Endometrium (tissue), 2 donors: ENCODE results near the gene ITGB1BP2.
"Not testable (repeated sequence)": the region's sequence is repeated elsewhere in the genome, so short reads cannot be mapped to it uniquely, and the experiment has no call there.

Source experiments
- FAIRE-seq: peaks from 2 replicates; lab custom pipeline; 2012; peaks lifted over from hg19 to GRCh38; lab: Jason Lieb, UNC
- donor health status: control.
- donor health status: control.

Gene ITGB1BP2

DNA sequence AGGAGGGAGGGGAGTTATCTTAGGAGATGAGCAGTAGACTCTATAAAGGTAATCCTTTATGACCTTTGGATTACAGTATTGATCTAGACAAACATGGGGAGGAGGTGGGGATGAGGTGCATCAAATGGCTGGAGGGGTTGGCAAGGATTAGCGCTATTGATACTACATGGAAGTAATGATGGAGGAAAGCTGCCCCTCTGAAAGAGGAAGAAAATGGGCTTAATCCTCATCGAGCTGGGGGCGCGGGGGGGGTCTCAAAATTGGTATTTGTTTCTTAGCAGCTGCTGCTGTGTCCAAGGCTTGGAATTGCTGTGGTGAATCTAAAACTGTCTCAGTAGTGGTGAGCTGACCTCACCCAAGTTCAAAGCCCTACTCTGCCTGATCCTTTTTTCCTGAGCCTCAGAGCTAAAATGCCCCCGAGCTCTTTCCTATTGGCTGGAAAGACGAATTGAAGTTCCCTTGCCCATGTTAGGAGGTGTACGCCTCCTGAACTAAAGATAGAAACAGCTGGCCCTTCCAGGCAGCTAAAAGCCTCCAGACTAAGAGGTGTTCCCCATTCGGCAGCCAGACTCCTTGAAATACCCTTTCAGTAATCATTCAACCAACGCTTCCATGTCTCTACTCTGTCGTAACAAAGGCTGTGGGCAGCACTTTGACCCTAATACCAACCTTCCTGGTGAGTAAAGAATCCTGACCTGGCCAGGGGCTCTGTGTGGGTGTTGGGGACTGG is at the start of gene ITGB1BP2:
ITGB1BP2 (plus strand) TSS at position 556 of the 730 bp plus-strand sequence; CDS start at position 613, 57 bp downstream.
- FAIRE-seq = no peak

DNA sequence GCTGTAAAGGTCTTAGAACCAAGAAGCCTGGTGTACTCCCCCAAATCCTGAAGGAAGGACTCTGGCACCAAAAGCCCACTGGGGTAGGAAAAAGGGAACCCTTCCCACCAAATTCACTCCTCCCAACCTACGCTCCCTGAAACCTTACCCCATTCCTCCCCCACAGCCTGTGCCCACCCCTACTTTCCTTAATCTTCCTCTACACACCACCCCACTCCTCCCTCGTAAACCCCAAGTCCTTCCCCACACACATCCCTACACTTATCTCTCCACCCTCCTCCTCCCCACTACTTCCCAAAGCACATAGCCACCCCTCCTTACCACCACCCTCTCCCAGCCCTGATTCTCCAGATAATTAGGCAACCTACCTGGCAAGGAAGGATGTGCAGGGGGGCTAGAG is 49.3 kb upstream of the ITGB1BP2 start:
- FAIRE-seq = no peak

DNA sequence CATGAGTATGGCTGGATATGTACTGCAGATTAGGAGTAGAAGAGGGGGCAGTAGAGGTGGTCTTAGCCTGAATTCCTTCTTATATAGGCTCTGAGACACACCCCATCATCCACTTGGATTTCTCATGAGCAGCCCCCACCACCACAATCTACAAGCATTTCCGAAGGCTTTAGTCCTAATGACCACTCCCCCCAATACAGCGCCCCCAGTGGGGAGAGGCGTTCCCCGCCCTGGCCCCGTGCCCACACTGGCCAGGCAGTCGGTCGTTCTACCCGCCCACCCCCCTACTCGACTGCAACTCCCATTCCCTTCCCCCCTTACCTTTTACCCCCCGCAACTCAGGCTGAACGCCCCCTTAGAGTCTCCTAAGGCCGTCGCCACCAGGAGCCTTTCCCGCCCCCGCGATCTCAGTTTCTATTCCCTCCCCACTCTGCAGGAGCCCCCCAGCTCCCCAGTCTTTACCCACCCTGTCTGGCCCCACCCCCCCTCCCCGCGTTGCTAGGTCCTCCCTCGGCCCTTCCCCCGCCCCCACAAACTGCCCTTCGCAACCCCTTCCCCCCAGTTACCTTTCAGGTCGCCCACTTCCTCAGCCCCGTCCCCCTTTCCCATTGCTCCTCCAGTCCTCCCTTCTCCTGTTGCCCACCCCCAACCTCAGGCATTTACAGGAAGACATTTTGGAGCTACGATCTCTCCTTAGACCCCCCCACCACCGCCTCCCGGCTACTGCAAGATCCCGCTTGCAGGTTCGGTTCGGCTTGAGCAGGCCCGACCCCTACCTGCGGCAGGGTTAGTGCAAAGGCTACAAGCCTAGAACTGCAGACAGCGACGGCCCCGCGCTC is 48.1 kb upstream of the ITGB1BP2 start:
- FAIRE-seq = no peak

DNA sequence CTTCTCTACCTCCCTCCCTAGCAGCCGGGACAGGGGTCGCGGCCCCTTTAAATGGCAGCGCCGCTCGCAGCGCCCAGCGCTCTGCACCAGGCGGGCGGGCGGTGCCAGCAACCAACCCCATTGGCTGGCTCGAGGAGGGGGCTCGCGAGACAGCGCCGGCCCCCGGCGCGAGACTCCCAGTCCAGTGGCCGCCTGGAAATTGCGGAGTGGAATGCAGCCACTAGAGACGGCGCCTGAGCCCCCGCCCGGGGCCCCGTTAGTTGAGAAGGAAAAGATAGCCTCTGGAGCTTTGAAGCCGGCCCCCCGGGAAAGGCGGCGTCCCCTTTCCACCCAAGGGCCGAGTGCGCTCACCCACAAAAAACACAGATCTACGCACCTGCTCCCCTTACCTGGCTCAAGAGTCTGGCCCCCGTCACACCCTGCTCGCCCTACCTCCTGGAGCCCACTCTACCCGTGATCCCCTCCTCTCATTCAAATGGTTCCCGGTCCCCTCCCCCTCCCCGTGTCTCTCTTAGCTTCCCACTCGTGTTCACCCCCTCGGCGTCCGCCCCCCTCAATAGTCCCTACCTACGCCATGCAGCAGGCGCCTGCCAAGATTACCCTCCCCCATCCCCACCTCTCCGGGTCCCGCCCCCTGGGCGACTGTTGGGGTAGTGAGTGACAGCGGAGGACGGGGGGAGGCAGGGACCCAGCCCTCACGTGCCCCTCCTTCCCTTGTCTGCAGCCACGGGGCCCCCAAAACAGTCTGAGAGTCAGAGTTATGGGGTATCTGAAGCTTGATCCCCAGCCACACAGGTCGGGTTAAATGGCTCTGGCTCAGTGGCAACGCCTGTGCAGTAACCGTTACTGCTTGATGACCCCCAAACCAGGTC is 47.2 kb upstream of the ITGB1BP2 start, which contains the start of gene ZMYM3:
ZMYM3 (minus strand) TSS at position 49 of the 872 bp plus-strand sequence. CDS start 885 bp downstream, outside the sequence.
- no peak for FAIRE-seq

DNA sequence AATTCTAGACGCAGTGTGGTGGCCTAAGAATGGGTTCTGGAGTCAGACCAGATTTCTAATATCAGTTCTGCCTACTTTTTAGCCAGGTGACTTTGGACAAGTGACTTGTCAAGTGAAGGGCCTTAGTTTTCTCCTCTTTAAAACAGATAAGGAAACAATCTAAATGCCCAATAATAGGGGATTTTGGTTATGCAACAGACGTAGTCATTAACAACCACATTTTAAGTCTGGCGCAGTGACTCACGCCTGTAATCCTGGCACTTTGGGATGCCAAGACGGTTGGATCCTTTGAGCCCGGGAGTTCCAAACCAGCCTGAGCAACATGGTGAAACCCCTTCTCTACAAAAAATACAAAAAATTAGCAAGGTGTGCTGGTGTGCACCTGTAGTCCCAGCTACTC is 45.5 kb upstream of the ITGB1BP2 start:
- no peak for FAIRE-seq

DNA sequence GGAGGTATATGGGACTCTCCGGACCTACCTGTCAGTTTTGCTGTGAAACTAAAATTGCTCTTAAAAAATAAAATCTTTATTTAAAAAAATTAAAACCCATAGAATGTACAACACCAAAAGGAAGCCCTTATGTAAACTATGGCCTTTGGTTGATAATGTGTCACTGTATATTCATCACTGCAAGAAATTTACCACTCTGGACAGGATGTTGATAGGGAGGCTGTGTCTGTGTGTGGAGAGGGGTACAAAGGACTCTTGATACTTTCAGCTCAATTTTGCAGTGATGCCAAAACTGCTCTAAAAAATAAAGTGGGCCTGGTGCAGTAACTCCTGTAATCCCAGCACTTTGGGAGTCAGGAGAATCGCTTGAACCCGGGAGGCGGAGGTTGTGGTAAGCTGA is 44.7 kb upstream of the ITGB1BP2 start:
- FAIRE-seq = no peak

DNA sequence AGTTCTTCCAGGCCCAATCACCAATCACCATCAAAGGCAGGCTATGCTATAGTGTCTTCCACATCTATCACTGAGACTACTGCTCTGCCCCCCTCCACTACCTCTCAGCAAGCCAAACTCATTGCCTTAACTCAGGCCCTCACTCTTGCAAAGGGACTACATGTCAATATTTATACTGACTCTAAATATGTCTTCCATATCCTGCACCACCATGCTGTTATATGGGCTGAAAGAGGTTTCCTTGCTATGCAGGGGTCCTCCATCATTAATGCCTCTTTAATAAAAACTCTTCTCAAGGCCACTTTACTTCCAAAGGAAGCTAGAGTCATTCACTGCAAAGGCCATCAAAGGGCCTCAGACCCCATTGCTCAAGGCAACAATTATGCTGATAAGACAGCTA is 32.9 kb upstream of the ITGB1BP2 start:
- FAIRE-seq = not testable (repeated sequence)

DNA sequence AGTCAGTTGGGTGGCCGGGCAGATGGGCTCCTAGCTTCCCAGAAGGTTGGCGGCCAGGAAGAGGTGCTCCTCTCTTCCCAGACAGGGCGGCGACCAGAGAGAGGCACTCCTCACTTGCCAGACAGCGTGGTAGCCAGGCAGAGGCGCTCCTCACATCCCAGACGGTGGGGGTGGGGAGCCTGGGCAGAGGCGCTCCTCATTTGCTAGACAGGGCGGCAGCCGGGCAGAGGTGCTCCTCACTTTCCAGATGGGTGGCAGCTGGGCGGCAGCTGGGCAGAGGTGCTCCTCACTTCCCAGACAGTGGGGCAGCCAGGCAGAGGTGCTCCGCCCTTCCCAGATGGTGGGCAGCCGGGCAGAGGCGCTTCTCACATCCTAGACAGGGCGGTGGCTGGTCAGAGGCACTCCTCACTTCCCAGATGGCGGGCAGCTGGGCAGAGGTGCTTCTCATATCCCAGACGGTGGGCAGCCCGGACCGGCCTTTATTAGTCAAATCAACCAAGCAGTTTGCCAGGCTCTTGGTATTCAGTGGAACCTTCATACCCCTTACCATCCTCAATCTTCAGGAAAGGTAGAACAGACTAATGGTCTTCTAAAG is 31.7 kb upstream of the ITGB1BP2 start:
- no peak for FAIRE-seq

DNA sequence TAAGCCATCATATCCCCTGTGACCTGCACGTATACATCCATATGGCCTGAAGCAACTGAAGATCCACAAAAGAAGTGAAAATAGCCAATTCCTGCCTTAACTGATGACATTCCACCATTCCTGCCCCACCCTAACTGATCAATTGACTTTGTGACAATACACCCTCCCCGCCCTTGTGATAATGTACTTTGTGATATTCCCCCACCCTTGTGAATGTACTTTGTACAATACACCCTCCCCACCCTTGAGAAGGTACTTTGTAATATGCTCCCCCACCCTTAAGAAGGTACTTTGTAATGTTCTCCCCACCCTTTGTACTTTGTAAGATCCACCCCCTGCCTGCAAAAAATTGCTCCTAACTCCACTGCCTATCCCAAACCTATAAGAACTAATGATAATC is 29.2 kb upstream of the ITGB1BP2 start:
- not testable (repeated sequence) for FAIRE-seq

DNA sequence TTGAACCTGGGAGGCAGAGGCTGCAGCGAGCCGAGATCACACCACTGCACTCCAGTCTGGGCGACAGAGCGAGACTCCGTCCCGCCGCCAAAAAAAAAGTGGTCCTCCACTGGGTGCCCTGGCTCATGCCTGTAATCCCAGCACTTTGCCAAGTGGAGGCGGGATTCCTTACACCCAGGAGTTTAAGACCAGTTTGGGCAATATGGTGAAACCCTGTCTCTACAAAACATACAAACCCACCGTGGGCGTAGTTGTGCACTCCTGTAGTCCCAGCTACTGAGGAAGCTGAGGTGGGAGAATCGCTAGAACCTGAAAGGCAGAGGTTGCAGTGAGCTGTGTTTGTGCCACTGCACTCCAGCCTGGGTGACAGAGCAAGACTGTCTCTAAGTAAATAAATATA is 20.2 kb upstream of the ITGB1BP2 start:
- FAIRE-seq = not testable (repeated sequence)

DNA sequence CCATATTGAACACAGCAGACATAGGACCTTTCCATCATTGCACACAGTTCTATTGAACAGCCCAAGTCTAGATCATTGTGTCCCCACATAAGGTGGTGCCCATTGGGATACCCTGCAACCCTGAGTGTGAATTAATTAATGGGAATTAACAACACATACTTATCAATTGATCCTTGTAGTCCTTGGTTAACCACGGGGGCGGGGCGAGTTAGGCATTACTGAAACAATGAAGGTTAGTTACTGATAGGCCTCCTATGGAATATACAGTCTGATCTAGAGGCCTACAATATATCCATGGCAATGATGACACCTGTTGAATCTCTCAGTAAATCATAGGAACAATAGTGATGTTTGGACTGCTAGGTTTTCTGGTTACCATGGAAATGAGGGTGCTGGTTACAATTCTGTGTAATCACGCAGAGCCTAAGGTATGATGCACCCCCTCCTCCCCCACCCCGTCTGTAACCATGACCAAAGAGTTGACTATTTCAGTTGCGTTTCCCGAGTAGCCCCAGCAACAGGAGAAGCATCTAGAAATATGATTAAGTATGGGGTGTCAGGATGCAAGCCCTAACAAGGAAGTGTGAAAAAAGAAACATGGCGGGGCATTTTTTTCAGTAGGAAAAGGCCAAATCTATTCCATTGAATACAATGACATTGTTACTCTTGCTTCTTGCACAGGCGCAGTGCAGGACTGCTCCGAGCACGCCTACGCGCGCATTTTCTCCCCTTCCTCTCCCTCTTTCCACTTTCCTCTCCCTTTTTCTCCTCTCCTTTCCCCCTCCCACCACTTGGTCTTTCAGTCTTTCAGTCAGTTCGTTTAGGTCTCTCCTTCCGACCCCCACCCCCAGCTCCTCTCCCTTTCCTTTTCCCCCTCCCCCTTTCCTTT is 18.8 kb upstream of the ITGB1BP2 start:
- no peak for FAIRE-seq

DNA sequence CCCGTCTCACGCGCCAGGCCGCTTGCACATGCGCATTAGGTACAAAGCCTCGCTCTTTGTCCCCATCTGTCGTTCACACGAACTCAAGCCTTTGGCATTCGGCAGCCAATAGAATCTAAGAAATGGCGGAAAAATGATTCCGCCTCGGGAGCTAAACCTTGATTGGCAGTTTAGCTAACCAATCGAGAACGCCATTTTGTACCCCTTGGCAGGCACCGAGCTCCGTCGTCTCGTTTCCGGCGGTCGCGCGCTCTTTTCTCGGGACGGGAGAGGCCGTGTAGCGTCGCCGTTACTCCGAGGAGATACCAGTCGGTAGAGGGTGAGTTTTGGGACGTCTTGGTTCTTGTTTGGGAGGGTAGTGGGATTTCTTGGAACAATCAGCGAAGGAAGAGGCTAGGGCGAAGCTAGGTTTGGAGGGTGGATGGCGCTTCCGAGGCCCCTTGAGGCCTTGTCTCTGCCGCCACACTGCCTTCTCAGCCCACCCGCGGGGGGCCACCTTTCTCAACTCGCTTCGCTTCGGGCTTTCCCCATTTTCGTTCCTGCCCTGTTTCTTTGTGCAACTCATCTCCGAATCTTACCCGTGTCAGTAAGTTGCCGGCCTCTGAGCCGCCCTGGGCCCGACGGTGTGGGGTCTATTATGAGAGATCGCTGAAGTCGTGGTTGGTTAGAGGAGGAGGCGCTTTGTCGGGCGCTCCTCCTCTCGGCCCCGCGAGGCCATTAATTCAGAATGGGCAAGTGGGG is 18.0 kb upstream of the ITGB1BP2 start, which contains the start of gene NONO:
NONO (plus strand) TSS at position 233 of the 741 bp plus-strand sequence. CDS start 7,003 bp downstream, outside the sequence.
- FAIRE-seq = peak; percentile 77

DNA sequence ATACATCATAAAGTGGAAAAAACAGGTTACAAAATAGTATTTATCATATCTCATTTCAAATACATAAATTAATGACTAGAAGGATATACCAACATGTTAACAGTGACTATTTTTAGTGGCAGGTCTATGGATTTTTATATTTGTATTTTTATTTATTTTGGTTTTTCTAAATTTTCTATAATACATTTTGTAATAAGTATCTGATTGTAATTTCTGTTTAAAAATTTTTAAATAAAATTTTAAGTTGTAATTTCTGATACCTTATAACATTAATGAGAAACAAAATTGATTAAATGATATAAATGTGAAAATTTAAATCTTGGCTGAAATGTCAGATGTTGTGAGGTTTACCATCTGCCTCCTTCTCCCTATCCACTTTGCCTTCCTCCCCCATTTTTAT is 15.6 kb upstream of the ITGB1BP2 start:
- FAIRE-seq = peak; percentile 58

DNA sequence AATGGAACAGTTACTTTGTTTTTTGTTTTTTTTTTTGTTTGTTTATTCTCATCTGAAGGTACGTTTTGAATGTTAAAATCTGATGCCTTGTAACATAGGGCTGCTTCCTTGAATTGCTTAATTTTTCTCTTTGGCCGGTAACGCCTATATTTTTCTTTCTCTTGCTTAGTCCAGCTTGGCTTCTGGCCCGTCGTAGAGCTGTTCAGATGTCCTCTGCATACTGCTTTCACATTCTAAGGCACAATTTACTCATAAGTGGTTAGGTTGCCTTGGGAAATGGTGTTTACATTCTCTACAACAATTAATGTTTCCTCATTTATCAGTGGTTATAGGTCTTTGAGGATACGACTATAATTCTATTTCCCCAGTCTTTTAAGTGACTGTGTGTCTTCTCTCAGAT is 10.2 kb upstream of the ITGB1BP2 start:
- FAIRE-seq = no peak

DNA sequence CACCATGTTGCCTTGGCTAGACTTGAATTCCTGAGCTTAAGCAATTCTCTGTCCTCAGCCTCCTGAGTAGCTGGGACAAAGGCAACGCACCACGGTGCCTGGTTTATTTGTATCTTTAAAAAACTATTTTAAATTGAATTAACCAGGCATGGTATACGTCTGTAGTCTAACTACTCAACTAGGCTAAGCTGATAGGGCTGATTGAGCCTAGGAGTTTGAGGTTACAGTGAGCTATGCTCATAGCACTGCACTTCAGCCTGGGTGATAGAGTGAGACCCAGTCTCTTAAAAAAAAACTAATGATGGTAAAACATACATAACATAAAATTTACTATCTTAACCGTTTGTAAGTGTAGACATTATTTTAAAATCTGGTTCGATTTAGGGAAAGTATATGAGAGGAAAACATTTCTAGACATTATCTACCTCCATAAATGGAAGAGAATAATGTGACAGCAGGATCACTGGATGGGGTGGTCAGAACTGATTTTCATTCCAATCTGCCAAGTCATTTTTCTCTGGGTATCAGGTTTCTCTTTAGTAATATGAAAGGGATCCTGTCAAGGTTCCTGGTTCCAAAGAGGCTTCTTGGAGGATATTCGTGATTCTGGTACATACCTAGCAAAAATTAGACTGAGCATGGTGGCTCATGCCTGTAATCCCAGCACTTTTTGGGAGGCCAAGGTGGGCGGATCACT is 8.7 kb upstream of the ITGB1BP2 start:
- no peak for FAIRE-seq

DNA sequence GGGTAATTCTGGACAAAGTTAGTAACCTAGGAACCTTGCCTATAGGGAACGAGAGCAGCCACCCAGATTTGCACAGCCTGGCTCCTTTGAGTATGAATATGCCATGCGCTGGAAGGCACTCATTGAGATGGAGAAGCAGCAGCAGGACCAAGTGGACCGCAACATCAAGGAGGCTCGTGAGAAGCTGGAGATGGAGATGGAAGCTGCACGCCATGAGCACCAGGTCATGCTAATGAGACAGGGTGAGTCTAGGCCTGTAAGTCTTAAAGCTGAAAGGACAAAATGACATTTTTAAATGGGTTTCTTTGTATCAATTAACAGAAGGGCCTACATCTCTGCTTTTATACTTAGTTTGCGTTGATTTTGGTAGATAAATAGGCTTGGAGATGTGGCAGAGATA is 4.7 kb upstream of the ITGB1BP2 start:
- FAIRE-seq = no peak

DNA sequence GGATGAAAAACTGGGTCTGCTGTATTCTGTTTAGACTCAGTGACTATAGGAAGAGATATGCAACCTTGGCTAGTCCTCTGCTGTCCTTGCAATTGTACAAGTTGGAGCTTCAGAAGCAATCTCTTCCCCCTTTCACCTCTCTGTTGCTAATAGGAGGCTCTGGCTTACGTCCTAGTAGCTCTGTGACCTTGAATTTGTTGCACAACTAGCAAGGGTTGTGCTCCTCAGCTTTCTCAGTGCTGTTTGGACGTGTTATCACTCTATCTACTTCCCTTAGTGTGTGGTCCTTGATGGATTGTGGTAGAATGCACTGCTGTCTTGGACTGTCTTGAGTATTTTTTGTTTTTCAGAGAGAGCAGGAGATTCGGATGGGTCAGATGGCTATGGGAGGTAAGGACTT is 3.4 kb upstream of the ITGB1BP2 start:
- FAIRE-seq = no peak

DNA sequence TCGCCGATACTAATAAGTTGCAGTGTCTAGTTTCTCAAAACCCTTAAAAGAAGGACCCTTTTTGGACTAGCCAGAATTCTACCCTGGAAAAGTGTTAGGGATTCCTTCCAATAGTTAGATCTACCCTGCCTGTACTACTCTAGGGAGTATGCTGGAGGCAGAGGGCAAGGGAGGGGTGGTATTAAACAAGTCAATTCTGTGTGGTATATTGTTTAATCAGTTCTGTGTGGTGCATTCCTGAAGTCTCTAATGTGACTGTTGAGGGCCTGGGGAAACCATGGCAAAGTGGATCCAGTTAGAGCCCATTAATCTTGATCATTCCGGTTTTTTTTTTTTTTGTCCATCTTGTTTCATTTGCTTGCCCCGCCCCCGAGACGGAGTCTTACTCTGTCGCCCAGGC is 1.5 kb upstream of the ITGB1BP2 start:
- FAIRE-seq = not testable (repeated sequence)

DNA sequence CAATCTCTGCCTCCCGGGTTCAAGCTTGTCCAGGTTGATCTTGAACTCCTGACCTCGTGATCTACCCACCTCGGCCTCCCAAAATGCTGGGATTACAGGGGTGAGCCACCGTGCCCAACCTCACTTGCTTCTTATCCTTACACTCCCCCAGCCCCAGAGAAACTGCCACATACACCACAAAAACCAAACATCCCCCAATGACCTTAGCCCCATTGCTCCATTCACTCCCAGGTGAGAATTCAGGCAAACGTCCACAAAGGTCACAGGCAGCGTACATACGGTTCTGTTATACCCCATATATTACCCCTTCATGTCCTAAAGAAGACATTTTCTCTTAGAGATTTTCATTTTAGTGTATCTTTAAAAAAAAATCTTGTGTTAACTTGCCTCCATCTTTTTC is 1.1 kb upstream of the ITGB1BP2 start:
- not testable (repeated sequence) for FAIRE-seq
